Transverse colon (tissue), 3 donors: ENCODE results near the gene HSPA12A.

Experiments
- CTCF ChIP-seq, 5 experiments: fragments of 200-600 bp in 3 of 5; fragments of 450-650 bp in 2 of 5; sonication (generic) in 3 of 5; IDR thresholded peaks; 1 replicate in 2 of 5; 2 replicates in 3 of 5; pipeline ENCODE4 v1.5.1; 2016 to 2017; ENCODE audit warnings: antibody characterized with exemption in 5 of 5, inconsistent platforms in 3 of 5, mild to moderate bottlenecking in 2 of 5, moderate library complexity in 1 of 5
- POLR2A ChIP-seq: fragments of 450-650 bp; IDR thresholded peaks from one replicate; pipeline ENCODE4 v1.6.1; 2016; ENCODE audit warnings: antibody characterized with exemption, mild to moderate bottlenecking, moderate library complexity

- TF ChIP-seq POLR2A (no peak), CTCF (IDR thresholded peaks at IDR 0.05) (no peak)
These were observed 77.7 kb downstream of the HSPA12A start for GRCh38 chr10:116664631-116665030.
